HG02884 (cell line): ENCODE results near the gene BHLHA15.

Source experiments
- ATAC-seq: cut with Tn5 transposase; IDR thresholded peaks from one replicate; pipeline ENCODE4 v1.9.1; 2021; ENCODE audit warnings: mild to moderate bottlenecking, moderate library complexity; ENCODE audit not compliant: unreplicated experiment

Gene BHLHA15

DNA sequence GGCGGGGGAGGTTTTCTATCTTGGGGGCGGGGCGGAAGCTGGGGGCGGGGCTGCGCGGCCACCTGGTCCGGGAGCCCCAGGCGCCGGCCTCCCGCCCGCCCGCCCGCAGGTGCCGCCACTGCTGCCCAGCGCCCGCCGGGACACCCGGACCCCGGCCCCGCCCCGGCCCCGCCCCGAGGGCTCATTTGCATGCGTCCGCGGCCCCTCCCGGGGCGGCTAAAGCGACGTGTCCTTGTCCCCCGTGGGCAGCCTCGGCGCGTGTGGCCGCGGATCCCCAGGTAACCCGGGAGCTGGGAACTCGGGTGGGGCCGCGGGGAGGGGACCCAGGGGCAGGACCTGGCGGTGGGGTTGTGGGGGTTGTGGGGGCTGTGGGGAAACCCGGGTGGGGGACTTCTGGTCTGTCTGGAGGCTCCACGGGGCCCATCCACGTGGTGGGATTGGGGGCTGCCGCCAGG, at the start of gene BHLHA15:
Gene BHLHA15 (plus strand): TSS at position 219 of the 455 bp plus-strand sequence. CDS start 871 bp downstream, outside the sequence.
- no peak for ATAC-seq

DNA sequence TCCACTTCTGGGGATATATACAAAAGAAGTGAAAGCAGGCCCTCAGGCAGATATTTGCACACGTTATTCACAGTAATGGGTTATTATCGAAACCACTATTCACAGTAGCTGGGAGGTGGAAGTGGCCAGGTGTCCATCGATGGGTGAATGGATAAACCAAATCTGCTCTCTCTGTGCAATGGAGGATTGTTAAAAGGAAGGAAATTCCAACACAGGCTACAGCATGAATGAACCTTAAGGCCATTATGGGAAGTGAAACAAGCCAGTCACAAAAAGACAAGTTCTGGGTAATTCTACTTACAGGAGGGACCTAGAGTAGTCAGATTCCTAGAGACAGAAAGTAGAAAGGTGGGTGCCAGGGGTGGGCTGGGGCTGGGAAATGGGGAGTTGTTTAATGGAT, 48.5 kb upstream of the BHLHA15 start:
- ATAC-seq = no peak

DNA sequence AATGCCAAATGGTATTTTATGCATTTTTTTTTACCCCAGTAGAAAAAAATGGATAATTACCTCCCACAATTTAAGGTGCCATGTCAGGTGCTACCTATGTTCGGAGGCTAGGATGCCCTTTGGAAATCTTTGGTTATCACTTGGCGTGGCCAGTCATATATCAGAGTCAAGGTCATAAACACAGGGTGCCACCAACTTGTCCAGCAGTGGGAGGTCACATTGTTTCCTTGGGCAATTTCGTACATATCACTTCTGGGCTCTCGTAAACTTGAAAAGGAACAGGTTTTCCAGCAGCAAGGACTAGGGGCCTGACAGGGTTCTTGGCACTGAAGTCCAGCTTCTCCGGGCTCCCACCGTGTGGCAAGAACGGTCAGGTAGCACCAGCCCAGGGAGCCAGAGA, 48.0 kb upstream of the BHLHA15 start:
- ATAC-seq = no peak

DNA sequence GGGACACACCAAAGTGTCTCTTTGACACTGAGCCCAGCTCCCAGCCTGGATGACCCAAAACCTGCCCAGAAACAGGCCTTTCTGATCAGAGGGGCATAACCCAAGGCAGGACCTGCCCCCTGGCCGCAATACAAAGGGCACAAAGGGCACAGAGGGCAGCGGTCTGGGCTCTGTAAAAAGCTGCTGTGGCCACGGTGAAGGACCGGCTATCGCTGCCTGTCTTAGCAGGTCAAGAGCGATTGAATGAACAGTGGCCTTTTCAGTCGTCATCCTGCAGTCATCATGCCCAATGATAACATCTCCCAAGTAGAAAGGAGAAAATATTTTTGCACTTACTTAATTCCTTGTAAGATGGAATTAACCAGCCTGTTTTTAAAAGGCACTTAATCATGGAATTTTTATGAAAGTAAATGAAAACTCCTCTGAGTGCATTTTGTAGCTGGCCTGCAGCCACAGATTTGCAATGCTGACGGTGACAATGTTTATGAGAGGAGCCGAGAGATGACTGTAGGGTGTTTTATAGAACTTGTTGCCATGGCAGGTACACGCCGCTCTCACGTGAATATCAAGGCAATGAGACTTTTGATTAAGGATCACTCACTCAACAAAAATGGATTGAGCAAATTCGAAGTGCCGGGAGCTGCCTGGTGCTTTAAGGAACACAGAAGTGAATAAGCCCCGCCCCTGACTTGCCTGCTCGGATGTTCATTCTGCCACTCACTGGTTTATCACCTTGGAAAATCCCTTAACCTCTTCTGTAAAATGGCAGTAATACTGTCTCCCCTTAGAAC, 47.3 kb upstream of the BHLHA15 start:
- no peak for ATAC-seq

DNA sequence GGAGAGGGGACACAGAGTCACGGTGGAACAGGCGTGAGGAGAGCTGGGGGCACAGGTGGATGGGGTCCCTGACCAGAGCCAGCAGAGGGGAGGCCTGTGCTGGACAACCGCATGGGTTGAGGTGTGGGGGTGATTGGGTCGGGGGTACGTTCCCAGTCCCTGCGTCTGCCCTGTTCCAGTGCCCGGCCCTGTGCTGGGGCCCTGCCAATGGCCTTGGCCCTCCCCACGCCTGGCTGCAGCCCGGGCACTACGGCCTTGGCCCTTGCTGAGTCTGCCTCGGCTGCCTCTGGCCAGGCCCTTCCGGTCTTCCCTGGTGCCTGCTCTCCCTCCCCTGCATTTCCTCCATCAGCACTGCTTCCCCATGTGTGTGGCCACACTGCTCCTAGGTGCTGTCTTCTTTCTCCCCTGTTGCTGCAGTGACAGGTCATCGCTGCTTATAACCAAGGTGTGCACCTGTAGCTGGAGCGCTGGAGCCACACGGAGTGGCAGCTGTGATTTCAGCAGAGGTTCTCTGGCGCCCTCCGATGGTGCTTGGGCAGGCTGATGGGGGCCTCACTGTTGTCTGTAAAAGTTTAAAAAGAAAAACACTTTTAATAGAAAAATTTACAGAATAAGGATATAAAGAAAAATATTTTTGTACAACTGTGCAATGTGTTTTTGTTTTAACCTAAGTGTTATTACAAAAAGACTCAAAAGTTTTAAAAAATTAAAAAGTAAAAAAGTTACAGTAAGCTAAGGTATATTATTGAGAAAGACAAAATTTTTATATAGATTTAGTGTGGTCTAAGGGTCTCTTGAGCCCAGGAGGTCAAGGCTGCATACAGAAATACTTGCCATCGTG, 45.2 kb upstream of the BHLHA15 start:
- ATAC-seq = no peak

DNA sequence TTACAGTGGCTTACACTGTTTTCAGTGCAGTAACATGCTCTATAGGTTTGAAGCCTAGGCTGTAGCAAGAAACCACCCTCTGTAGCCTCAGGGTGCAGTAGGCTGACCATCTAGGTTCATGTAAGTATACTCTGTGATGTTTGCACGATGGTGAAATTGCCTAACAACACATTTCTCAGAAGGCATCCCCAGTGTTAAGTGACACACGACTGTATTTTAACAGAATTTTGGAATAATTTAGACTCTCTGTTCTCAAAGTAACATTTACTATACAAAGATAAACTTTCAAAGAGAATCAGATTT, 44.6 kb upstream of the BHLHA15 start:
- no peak for ATAC-seq

DNA sequence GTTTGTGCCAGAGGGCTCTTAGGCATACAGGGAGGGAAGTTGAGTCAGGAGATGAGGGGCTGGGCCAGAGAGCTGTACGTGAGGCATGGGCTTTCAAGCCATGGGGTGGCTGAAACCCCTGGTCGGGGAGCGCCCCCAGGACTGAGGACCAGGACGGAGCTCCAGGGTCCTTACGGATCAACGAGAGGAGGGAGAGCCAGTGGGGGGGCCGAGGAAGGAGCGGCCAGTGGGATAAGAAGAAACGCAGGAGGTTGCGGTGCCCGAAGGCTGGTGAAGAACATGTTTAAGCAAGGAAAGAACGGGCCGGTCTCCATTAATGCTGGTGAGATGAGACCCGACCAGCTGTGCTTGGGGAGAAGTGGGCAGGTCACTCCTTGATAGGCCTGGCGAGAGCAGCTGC, 43.6 kb upstream of the BHLHA15 start:
- no peak for ATAC-seq

DNA sequence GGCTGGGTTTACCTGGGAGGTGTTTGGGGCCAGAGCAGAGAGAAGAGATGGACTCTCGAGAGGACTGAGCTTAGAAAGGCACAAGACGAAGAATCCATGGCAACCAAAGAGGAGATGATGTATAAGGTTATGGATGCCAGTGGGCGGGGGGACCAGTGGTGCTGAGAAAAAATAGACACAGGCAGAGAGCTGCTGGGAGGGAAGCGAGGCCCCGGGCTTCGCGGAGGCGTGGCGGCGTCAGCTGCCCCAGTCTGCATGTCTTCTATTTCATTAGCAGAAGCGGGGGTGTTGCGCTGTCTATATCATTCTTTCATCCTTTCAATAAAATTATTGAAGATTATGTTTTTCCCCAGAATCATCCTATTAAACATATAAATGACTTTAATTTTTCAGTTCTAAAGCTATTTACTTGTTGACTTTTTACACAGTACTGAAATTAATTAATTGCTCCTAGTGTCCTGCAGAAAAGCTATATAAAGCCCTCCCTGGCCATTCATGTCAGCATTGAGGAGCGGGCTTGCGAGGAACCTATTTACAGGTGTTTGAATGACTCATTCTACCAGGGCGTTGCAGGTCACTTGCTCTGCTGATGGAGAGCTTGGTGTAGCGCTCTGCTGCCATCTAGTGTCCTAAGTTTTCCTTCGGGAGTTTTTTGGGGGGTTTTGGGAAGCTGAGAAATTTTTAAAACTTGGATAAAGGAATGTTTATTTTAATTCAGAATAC, 42.9 kb upstream of the BHLHA15 start:
- peak; percentile 74 for ATAC-seq

DNA sequence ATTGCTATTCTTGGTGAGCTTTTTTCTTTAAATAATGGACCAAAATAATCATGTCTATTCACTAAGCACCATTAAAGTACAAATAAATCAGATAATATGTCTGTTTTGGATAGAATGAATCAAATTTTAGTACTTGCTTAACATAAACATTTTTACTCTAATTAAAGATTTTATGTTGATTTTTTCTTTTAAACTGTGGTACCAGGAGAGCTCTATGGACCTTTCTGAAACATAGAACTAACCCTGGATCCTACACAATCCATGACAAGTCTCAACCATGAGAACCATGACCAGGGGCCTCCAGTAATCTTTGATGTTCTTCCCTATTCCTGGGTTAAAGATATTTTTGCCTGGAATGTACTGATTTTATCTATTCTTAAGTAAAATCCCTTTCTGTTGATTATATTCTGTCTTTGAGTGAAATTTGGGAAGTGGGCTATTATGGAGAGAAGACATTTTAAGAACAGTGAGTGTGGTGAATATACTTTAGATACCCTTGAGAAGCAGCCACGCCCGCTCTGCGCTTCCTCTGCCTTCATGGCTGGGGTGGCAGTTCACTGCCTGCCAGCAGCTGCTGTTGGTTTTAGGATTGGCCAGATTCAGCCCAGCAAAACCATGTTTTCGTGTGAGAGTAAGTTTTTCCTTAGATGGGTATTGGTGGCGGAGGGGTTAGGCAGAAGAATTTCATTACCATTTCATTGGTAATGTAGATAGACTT, 42.2 kb upstream of the BHLHA15 start:
- no peak for ATAC-seq

DNA sequence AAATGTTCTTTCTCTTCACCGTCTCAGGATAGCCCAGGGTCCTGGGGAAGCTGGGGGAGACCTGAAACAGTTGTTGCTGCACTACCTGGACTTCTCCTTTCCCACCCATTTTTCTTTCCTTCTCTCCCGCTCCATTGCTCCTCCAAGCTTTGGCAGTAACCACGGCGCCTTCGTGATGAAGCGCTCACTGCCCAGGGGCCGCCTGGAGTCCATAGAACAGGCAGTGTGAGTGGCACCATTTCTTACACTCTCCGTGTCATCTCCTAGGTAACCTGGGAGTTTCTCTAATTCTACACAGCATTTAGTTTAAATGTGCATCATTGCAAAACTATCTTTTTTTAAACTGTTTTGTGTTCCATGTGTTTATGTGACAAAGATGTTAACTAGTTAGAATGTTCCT, 40.3 kb upstream of the BHLHA15 start:
- no peak for ATAC-seq

DNA sequence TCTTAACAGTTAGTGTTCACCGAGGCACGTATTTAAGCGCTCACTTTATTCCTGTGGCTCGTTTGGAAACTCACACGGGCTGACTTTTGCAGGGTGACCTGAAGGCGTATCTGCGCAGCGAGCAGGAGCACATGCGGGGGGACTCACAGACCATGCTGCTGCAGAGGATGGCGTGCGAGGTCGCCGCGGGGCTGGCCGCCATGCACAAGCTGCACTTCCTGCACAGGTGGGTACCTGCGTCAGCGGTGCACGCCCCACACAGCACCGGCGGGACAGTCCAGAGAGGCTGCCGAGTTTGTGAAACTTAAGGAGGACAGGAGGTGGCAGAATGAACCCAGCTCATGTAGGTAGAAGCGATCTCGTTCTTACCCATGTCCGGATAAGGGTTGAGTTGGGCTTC, 39.8 kb upstream of the BHLHA15 start:
- no peak for ATAC-seq

DNA sequence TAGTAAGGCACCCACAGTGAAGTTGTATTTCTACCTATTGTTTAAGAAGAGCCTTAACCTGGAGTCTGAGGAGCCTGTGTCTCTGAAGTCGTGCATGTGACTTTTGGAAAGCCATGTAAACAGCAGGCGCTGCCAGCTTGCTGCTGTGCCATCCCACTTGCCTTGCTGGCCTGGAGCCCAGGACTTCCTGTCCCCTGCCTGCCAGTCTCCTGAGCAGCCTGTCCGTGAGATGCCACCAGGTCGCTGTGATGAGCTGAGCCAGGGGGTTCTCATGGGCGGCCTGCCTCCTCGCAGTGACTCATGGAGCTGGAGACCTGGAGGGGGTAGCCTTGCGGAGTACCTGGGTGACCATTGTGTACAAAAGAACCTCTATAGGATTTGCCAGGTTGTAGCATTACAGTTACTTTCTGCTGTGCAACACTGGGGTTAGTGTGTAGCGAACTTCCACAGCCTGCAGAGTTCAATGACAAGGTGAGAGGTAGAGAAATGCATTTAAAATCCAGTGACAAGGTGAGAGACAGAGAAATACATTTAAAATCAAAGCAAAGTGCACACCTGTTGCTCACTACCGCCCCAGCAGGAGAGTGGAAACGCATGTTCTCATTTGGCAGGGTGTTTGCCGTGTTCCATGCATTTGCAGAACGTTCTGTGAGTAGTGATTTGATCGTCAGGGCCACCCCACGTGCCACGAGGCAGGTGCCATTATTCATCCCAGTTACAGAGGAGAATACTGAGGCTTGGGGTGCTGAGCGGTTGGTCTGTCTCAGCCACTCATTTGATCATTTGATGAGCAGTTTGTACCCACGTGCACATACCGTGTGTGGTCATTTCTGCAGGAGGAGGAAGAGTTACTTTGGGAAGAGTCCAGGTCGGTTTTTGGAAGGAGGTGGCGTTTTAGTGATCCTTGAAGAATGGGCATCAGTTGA, 36.6 kb upstream of the BHLHA15 start:
- ATAC-seq = no peak

DNA sequence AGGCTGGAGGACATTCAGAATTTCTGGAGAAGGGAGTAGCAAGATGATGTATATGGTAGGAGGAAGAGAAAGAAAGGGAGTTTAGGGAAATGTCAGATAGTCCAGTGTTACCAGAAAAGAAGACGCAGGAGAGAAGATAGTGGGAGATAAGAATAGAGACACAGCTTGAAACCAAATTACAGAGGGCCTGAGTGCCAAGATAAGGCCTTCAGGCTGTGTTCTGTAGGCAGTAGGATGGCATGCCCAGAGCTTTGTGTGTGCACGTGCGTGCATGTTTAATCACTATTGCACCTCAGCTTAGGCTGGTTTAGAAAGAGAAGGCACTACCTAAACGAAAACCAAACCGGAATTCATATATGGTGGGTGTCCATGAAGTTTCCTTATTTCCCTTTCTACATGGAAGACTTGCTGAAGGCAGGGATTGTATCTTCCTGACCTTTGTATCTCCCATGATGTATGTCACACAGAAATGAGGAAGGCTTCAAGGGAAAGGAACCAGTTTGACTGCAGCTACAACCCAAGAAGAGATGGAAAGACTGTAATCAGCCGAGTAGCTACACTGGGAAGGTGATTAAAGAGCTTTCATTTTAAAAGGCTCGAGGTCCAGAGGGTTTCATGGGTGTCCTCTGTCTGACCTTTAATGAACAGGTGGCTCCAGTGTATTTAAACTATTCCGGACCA, 35.8 kb upstream of the BHLHA15 start:
- no peak for ATAC-seq

DNA sequence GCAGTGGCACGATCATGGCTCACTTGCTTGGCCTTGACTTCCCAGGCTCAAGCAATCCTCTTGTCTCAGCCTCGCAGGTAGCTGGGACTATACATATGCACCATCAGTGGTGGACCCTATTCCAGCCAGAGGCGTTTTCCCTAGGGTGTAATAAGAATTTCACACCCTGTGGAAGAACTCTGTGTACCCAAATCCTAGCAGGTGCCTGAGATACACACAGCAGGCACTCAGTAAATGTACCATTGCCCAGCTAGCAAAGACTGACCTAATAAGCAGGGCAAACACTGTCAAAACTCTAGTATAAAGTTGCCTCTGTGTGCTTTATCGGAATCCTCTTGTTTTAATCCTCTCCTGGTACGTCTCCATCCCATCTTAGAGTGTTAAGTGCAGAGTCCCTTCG, 33.7 kb upstream of the BHLHA15 start:
- no peak for ATAC-seq

DNA sequence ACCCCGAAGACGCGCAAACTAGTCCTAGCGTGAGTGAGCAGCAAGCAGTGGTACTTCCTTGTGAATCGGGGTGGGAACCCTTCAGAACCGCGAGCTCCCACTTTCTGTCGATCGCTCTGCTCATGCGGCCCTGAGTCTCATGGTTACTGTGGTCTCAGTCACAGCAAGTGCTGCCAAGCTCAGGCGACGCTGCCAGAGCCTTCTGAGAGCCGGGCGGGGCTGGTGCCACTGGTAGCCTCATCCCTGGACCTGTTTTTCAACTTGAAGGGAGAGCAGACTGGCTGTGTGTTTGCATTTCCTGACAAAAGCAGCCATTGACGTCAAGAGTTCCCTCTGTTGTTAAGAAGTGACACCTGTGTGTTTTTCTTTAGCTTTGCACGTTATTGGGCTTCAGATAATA, 32.9 kb upstream of the BHLHA15 start:
- ATAC-seq = no peak

DNA sequence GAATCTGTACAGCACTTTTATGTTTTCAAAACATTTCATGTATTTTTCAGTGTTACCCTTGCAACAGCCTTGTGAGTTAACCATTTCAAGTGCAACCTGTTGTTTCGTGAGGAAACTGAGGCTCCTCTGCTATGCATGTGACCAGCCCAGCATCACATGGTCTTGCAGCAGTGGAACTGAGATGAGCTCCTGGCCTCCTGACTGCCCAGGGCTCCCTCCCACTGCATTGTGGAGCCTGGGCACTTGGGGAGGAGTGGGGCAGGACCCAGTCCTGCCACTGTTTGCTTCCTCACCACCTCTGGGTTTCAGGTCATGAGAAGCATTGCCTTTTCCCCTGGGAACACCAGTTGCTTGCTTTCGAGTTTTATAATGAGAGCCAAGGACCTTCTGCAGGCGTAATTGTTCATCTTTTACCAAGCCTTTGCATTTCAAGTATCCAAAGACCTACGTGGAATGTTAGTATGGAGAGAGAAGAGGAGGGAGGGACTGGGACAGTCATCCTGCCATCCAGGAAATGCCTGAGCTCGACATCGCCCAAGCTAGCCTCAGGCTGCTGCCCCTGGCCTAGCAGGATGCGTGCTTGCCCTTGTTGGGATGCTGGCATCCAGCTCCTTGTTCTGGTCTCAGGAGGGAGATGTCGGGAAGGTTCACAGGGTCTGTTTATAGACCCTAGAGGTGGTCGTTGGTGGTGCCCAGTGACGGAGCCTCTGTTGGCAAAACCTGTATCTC, 32.3 kb upstream of the BHLHA15 start:
- ATAC-seq = no peak

DNA sequence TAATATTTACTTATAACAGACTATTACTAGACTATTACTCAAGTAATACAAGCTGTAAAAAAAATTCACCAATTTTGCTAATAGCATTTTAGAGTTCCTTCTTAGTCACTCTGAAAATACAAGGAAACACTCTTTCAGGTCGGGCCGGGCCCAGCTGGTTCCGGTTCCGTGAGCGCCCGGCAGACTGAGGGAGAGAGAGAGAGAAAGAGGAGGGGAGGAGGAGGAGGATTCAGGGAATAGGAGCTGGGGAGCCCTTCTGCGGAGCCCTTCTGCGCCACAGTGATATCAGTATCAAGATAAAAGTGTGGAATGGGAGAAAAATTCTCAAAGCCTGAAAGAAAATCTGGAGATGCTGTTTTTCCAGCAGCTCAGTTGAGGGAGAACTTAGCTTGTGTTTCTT, 30.5 kb upstream of the BHLHA15 start:
- ATAC-seq = no peak

DNA sequence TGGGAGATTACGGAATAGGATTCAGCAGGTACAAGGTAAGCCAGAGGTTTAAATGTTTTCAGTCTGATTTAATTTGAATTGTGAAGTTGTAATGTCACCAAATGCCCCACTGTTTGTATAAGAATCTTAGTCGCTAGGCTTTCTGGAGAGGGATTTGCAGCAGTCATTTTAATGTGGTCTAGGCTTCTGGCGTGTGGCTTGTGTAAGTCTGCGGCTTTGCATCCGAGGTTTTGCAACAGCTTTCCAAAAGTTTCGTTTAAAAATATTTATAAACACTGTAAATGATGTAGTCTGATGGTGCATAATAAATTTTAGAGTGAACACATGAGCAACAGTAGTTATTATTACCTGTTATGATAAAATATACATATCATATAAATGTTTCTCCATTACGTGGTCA, 26.1 kb upstream of the BHLHA15 start:
- no peak for ATAC-seq
